ENCODE data around the gene LPXN. TPM values are rescaled to one million over a fixed set of nuclear protein-coding genes. Genes with fewer than 3 reads are reported as not detected.

Gene LPXN
- total RNA-seq, 1 donor from 2014 or later: 4.7 TPM

DNA sequence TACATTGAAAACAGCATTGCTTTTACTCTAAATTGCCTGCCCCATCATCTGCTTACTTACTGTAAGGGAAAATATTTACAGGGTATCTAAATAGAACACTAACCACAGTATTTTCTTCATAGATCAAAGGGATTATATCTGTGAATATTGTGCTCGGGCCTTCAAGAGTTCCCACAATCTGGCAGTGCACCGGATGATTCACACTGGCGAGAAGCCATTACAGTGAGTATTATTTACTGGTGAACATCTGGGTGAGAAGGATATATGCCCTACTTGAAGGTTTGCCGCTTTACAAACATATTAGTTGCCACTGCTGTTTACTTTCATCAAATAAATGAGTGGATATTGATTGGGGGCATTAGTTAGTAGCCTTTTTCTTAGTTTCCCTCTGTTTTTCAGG is 40.9 kb upstream of the LPXN start:
- Mint-ChIP-seq H3K27me3 (no peaks in the 10 kb centered on the region), H3K4me3 (no peak overlapping the region), H3K9me3 (no peaks in the 10 kb centered on the region), H3K27ac (no peak overlapping the region), H3K36me3 (peaks cover 37% of the 10 kb centered on the region), H3K4me1 (ENCODE audit: unreplicated experiment) (no peaks in the 10 kb centered on the region)
- TF ChIP-seq, protein P1, sequence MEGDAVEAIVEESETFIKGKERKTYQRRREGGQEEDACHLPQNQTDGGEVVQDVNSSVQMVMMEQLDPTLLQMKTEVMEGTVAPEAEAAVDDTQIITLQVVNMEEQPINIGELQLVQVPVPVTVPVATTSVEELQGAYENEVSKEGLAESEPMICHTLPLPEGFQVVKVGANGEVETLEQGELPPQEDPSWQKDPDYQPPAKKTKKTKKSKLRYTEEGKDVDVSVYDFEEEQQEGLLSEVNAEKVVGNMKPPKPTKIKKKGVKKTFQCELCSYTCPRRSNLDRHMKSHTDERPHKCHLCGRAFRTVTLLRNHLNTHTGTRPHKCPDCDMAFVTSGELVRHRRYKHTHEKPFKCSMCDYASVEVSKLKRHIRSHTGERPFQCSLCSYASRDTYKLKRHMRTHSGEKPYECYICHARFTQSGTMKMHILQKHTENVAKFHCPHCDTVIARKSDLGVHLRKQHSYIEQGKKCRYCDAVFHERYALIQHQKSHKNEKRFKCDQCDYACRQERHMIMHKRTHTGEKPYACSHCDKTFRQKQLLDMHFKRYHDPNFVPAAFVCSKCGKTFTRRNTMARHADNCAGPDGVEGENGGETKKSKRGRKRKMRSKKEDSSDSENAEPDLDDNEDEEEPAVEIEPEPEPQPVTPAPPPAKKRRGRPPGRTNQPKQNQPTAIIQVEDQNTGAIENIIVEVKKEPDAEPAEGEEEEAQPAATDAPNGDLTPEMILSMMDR (conservative IDR thresholded peaks at IDR 0.05): no peak
- no peak for DNase-seq (ENCODE audit: extremely low spot score, unreplicated experiment)

DNA sequence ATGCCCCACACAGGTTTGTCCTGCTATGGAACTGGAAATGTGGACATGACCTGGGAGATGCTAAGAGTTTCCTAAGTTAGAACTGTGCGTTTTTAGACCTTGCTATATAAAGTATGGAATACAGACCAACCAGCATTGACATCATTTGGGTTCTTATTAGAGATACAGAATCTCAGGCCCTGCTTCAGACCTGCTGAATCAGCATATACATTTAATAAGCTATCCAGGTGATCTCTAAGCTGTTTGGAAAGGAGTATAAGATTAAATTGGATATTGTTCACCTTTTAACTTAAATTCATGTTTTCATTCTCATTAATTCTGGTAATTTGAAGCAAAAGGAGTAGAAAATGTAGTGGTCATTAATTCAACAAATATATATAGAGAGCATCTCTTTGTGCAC is 39.9 kb upstream of the LPXN start:
- Mint-ChIP-seq H3K9me3 (no peaks in the 10 kb centered on the region), H3K36me3 (peaks cover 44% of the 10 kb centered on the region)

DNA sequence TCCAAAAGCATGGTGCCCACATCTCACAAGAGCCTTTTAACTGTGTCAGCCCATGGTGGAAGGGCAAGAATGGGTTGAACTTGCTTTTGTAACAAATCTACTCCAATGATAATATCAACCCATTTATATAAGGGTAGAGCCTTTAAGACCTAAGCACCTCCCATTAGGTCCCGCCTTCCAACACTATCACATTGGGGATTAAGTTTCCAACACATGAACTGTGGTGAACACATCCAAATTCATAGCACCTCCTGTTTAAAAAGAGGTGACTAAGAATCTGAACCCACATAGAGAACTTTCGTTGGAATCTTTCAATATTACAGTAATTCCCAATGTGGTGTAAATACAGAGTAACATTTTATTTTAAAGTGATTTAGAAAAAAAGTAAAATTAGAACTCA is 37.6 kb upstream of the LPXN start:
- no peak overlapping the region for H3K27ac Mint-ChIP-seq
- no peaks in the 10 kb centered on the region for H3K4me1 Mint-ChIP-seq (ENCODE audit: unreplicated experiment)
- H3K9me3 Mint-ChIP-seq: no peaks in the 10 kb centered on the region
- DNase-seq (ENCODE audit: extremely low spot score, unreplicated experiment): no peak
- no peaks in the 10 kb centered on the region for H3K27me3 Mint-ChIP-seq
- no peak overlapping the region for H3K4me3 Mint-ChIP-seq
- TF ChIP-seq, protein P1 (conservative IDR thresholded peaks at IDR 0.05): no peak
- H3K36me3 Mint-ChIP-seq: peaks cover 37% of the 10 kb centered on the region

More for the DNA sequence above, 39.9 kb upstream of the LPXN start:
- no peak for DNase-seq (ENCODE audit: extremely low spot score, unreplicated experiment)
- TF ChIP-seq, protein P1 (conservative IDR thresholded peaks at IDR 0.05): no peak
- no peaks in the 10 kb centered on the region for H3K4me1 Mint-ChIP-seq (ENCODE audit: unreplicated experiment)
- no peak overlapping the region for H3K4me3 Mint-ChIP-seq
- H3K27ac Mint-ChIP-seq: no peak overlapping the region
- no peaks in the 10 kb centered on the region for H3K27me3 Mint-ChIP-seq

DNA sequence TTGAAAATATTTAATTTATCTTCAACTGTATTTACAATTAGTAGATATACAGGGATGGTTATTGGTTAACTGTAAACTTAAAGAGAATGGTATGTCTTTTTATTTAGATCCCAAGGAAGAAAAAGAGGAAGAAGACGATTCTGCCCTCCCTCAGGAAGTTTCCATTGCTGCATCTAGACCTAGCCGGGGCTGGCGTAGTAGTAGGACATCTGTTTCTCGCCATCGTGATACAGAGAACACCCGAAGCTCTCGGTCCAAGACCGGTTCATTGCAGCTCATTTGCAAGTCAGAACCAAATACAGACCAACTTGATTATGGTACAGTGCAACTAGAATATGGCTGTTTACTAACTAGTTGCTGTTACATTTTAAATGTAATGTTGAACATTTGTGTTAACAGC is 34.1 kb upstream of the LPXN start:
- Mint-ChIP-seq H3K27me3 (no peaks in the 10 kb centered on the region), H3K27ac (no peak overlapping the region), H3K4me1 (ENCODE audit: unreplicated experiment) (peaks cover 5% of the 10 kb centered on the region), H3K36me3 (peaks cover 37% of the 10 kb centered on the region), H3K9me3 (no peaks in the 10 kb centered on the region), H3K4me3 (no peak overlapping the region)
- DNase-seq (ENCODE audit: extremely low spot score, unreplicated experiment): no peak
- TF ChIP-seq, protein P1 (conservative IDR thresholded peaks at IDR 0.05): no peak

DNA sequence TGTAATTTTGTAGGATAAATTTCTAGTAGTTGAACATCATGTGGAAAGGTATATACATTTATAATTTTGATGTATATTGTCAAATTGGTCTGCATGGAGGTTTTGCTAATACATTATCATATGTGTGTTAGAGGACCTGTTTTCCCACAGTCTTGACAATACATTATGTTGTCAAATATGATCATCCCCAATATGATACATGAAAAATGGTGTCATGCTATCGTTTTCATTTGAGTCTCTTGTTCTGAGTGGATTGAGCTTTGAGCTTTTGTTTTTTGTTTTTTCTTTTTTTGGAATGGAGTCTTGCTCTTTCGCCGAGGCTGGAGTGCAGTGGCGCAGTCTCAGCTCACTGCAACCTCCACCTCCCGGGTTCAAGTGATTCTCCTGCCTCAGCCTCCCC is 32.7 kb upstream of the LPXN start:
- H3K9me3 Mint-ChIP-seq: no peaks in the 10 kb centered on the region
- no peak overlapping the region for H3K27ac Mint-ChIP-seq
- peaks cover 5% of the 10 kb centered on the region for H3K4me1 Mint-ChIP-seq (ENCODE audit: unreplicated experiment)
- H3K36me3 Mint-ChIP-seq: peaks cover 30% of the 10 kb centered on the region
- no peaks in the 10 kb centered on the region for H3K27me3 Mint-ChIP-seq
- TF ChIP-seq, protein P1 (conservative IDR thresholded peaks at IDR 0.05): no peak
- no peak for DNase-seq (ENCODE audit: extremely low spot score, unreplicated experiment)
- H3K4me3 Mint-ChIP-seq: no peak overlapping the region
